HAP-1 (cell line): ENCODE measurements around the gene KBTBD4.
"Not testable (repeated sequence)": the region's sequence is repeated elsewhere in the genome, so short reads cannot be mapped to it uniquely, and the experiment has no call there.

Experiments
- DNase-seq, 2 experiments: peaks; one replicate each; pipeline ENCODE4 v3.0.0-alpha.2; 2016 to 2020; ENCODE audit warnings: low spot score in 2 of 2
- H3K27me3 ChIP-seq: fragments of 250-450 bp; sonication (Bioruptor Pico); 2 replicates; pipeline ENCODE4 v1.5.1; 2020; ENCODE audit warnings: low read depth, mild to moderate bottlenecking, moderate library complexity
- H3K36me3 ChIP-seq: fragments of 250-450 bp; sonication (Bioruptor Pico); replicated peaks from 2 replicates; pipeline ENCODE4 v1.5.1; 2020; ENCODE audit warnings: mild to moderate bottlenecking
- H3K4me1 ChIP-seq: fragments of 250-450 bp; sonication (Bioruptor Pico); 2 replicates; pipeline ENCODE4 v1.5.1; 2020; ENCODE audit warnings: mild to moderate bottlenecking
- H3K4me3 ChIP-seq: fragments of 250-450 bp; sonication (Bioruptor Pico); 2 replicates; pipeline ENCODE4 v1.5.1; 2020; ENCODE audit warnings: mild to moderate bottlenecking, moderate library complexity
- H3K9me3 ChIP-seq: fragments of 250-450 bp; sonication (Bioruptor Pico); 2 replicates; pipeline ENCODE4 v1.5.1; 2020; ENCODE audit warnings: mild to moderate bottlenecking, moderate library complexity
- in situ Hi-C: fragments of 300-500 bp; cut with MboI; formaldehyde crosslinking; loops from 3 replicates; pipeline ENCODE4 v1.14.3; 2020; ENCODE audit warnings: low sequenced_read_pairs, inconsistent platforms, mixed read lengths

Gene KBTBD4

GRCh38 chr11:47562393-47562792 lies 16.4 kb downstream of the KBTBD4 start:
- DNase-seq, in situ Hi-C loops: not testable (repeated sequence)

DNA sequence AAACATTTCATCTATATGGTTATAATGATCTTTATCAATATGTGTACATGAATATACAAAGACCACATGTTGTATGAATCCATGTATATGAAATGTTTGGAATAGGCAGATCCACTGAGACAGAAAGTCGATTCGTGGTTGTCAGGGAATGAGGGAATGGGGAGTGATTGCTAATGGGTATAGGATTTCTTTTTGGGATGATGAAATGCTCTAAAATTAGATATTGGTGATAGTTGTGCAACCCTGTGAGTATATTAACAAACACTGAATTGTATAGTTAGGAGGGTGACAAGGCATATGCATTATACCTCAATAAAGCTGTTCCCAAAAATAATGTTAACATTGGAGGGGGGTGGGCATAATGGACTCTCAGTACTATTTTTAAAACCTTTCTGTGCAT lies 18.3 kb downstream of the KBTBD4 start:
- in situ Hi-C loops: no loop called here

More at GRCh38 chr11:47562393-47562792, 16.4 kb downstream of the KBTBD4 start:
- H3K36me3 ChIP-seq, H3K27me3 ChIP-seq, H3K9me3 ChIP-seq, H3K4me3 ChIP-seq: not testable (repeated sequence)
- H3K4me1 ChIP-seq: peaks cover 11% of the 10 kb centered on the region

GRCh38 chr11:47558695-47559094 lies 20.1 kb downstream of the KBTBD4 start:
- Histone ChIP-seq H3K9me3 (no peaks in the 10 kb centered on the region), H3K27me3 (no peaks in the 10 kb centered on the region), H3K4me3 (no peak overlapping the region), H3K4me1 (no peaks in the 10 kb centered on the region), H3K36me3 (no peaks in the 10 kb centered on the region)
- DNase-seq: no peak
- in situ Hi-C loops: no loop called here

More for the DNA sequence above, 18.3 kb downstream of the KBTBD4 start:
- Histone ChIP-seq H3K4me3 (no peak overlapping the region), H3K27me3 (no peaks in the 10 kb centered on the region), H3K9me3 (no peaks in the 10 kb centered on the region), H3K36me3 (no peaks in the 10 kb centered on the region), H3K4me1 (peaks cover 7% of the 10 kb centered on the region)
- no peak for DNase-seq

- H3K4me3 ChIP-seq, DNase-seq, H3K9me3 ChIP-seq, H3K27me3 ChIP-seq, H3K4me1 ChIP-seq, in situ Hi-C loops, H3K36me3 ChIP-seq: not testable (repeated sequence)
Measured at GRCh38 chr11:47557004-47557403, 21.8 kb downstream of the KBTBD4 start.

DNA sequence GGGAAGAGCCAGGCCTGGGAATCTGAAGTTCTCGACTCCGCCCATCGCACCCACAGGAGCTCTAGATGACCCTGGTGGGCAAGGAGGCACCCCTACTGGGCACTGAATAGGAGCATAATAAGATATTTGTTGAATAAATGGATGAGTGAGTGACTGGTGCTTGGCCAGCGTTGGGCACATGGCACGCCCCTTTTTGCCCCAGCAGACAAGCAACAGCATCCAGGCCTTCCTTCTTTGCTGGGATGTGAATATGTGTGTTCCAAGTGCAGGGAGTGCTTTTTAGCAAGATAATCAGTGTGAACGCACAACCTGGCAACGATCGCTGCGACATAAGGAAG lies 25.4 kb downstream of the KBTBD4 start:
- Histone ChIP-seq H3K27me3 (no peaks in the 10 kb centered on the region), H3K4me3 (peak overlapping the region; percentile 91), H3K9me3 (no peaks in the 10 kb centered on the region), H3K36me3 (no peaks in the 10 kb centered on the region; the same call in 1 of the 2 replicates), H3K4me1 (peaks cover 19% of the 10 kb centered on the region)
- no peak for DNase-seq
- in situ Hi-C loops: no loop called here

DNA sequence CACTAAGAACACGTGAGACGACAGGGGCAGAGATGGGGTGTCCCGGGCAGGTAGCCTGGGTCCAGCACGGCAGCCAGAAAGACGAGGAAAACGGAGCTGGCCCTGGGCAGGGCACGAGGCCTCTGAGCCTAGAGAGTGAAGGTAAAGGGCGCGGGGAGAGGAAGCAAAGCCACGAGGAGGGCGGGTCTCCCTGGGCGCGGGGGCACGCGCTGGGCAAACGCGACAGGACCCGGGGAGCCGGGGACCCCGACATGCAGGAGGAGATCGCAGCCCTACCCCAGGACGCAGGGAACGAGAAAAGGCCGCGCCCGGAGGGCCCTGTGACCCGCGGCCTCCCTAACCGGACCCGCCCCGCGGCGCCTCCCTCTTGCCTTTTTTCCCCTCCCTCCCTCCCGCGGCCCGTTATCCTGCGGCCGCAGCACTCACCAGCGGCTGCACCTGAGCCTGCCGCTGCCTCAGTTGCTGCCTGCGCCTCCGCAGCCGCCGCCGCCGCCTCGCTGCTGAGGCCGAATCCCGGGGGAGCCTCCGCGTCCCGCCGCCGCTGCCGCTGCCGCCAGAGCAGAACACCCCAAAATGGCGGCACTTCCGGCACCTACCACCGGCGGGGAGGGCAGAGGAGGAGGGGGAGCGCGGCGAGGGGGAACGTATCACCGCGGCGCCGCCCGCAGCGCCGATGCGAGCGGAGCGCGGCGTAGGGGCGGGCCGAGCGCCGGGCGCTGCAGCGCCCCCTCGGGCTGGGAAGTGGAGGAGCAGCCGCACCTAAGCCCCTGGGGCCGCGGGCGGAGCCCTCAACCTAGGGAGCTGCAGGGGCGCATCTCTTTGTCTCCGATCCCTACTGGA lies 26.0 kb downstream of the KBTBD4 start, which contains the start of gene CELF1:
CELF1 (minus strand) TSS at position 567 of the 840 bp plus-strand sequence. CDS start 53,609 bp downstream, outside the sequence.
- H3K4me3 ChIP-seq: peak within 1 kb of the TSS; percentile 91
- DNase-seq: peak; percentile 87 to 95
- H3K27me3 ChIP-seq: no peaks in the 10 kb centered on the region
- no peaks in the 10 kb centered on the region; the same call in 1 of the 2 replicates for H3K36me3 ChIP-seq
- no peaks in the 10 kb centered on the region for H3K9me3 ChIP-seq
- in situ Hi-C loops: no loop called here
- peaks cover 19% of the 10 kb centered on the region for H3K4me1 ChIP-seq

- Histone ChIP-seq H3K36me3 (no peaks in the 10 kb centered on the region; the same call in 1 of the 2 replicates), H3K9me3 (no peaks in the 10 kb centered on the region), H3K4me3 (peak overlapping the region; percentile 91), H3K4me1 (peaks cover 19% of the 10 kb centered on the region), H3K27me3 (no peaks in the 10 kb centered on the region)
- DNase-seq: peak; percentile 11 to 58
- in situ Hi-C loops: no loop called here
Measured at GRCh38 chr11:47552056-47552565, 26.7 kb downstream of the KBTBD4 start.

DNA sequence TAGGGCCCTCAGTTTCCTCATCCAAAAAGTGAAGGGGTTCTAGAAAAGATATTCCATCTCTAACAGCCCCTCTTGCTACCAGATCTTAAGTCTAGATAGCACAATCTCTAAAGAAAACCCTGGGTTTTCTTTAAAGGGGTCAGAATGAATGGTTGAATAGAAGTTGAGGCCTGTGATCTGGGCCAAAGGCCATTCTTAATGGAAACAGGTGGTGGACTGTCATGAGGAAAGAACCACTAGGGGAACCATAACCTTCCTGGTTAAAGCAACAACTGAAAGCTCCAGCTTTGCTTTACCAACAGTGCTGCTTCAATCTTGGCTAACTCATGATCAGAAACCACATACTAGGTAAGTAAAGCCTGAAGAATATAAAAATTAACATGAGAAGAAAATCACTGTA lies 27.7 kb downstream of the KBTBD4 start:
- Histone ChIP-seq H3K9me3 (no peaks in the 10 kb centered on the region), H3K4me1 (peaks cover 19% of the 10 kb centered on the region), H3K4me3 (peak overlapping the region; percentile 91), H3K27me3 (no peaks in the 10 kb centered on the region), H3K36me3 (no peaks in the 10 kb centered on the region; the same call in none of the 2 replicates)
- DNase-seq: peak in 1 of 2 experiments; percentile 37
- in situ Hi-C loops: no loop called here

GRCh38 chr11:47550288-47551047 lies 28.3 kb downstream of the KBTBD4 start:
- no peak overlapping the region for H3K4me3 ChIP-seq

DNA sequence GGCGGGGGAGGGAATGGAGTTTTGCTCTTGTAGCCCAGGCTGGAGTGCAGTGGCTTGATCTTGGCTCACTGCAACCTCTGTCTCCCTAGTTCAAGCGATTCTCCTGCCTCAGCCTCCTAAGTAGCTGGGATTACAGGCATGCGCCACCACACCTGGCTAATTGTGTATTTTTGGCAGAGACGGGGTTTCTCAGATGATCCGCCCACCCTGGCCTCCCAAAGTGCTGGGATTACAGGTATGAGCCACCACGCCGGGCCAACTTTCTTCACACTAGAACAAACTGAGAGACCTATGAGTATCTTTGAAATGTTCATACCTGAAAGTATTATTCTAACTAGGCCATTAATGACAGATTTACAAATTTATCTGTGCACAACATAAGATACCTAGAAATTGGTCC lies 32.5 kb downstream of the KBTBD4 start:
- H3K4me1 ChIP-seq: peaks cover 21% of the 10 kb centered on the region
- H3K27me3 ChIP-seq, H3K9me3 ChIP-seq, DNase-seq, H3K4me3 ChIP-seq, in situ Hi-C loops, H3K36me3 ChIP-seq: not testable (repeated sequence)

More at GRCh38 chr11:47550288-47551047, 28.3 kb downstream of the KBTBD4 start:
- Histone ChIP-seq H3K9me3 (no peaks in the 10 kb centered on the region), H3K27me3 (no peaks in the 10 kb centered on the region), H3K36me3 (no peaks in the 10 kb centered on the region; the same call in none of the 2 replicates), H3K4me1 (peaks cover 19% of the 10 kb centered on the region)
- no peak for DNase-seq
- in situ Hi-C loops: no loop called here

- in situ Hi-C loops: no loop called here
- H3K4me1 ChIP-seq: peaks cover 23% of the 10 kb centered on the region
- H3K4me3 ChIP-seq: no peak overlapping the region
- no peaks in the 10 kb centered on the region for H3K9me3 ChIP-seq
- H3K27me3 ChIP-seq: no peaks in the 10 kb centered on the region
- no peak for DNase-seq
- no peaks in the 10 kb centered on the region; the same call in 1 of the 2 replicates for H3K36me3 ChIP-seq
Measured at GRCh38 chr11:47545298-47545697, 33.5 kb downstream of the KBTBD4 start.

GRCh38 chr11:47541070-47541469 lies 37.7 kb downstream of the KBTBD4 start:
- DNase-seq: no peak
- H3K36me3 ChIP-seq: peaks cover 4% of the 10 kb centered on the region
- in situ Hi-C loops: no loop called here
- H3K4me3 ChIP-seq: no peak overlapping the region
- H3K4me1 ChIP-seq: peaks cover 45% of the 10 kb centered on the region
- H3K9me3 ChIP-seq: no peaks in the 10 kb centered on the region
- H3K27me3 ChIP-seq: no peaks in the 10 kb centered on the region

DNA sequence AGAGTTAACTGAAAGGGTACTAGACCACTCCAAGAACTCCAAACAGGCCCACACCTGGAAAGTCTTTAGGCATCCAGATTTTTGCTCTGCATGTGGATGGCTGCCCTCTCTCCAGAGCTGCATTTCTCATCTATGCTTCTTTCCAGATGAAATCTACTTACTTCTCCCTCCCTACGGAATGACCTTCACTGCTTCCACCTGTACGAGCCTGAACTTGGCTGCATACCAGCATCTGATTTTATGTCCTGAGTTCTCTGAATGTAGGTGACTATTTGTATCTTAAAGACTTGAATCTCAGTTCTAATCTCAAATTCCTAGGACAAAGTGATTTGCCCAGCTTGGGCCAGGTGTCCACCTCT lies 39.1 kb downstream of the KBTBD4 start:
- peaks cover 45% of the 10 kb centered on the region for H3K4me1 ChIP-seq
- DNase-seq: no peak
- no peaks in the 10 kb centered on the region for H3K27me3 ChIP-seq
- in situ Hi-C loops: no loop called here
- peaks cover 7% of the 10 kb centered on the region for H3K36me3 ChIP-seq
- H3K4me3 ChIP-seq: no peak overlapping the region
- H3K9me3 ChIP-seq: no peaks in the 10 kb centered on the region
